Stimulated activated CD4-positive, alpha-beta T cell treated with anti-CD3 and anti-CD28 coated beads, Interleukin-12 subunit alpha, Interleukin-12 subunit beta, amount 100 ng/mL, for 4 hours (primary cell): ENCODE data around the gene HIRIP3.

ENCODE experiments used
- DNase-seq: peaks from one replicate; pipeline ENCODE4 v3.0.0-alpha.2; 2020

The HIRIP3 gene

GRCh38 chr16:29996766-29997250, 1.4 kb upstream of the HIRIP3 start:
- no peak for DNase-seq

GRCh38 chr16:29995911-29996765, 721 bp upstream of the HIRIP3 start, which contains the start of gene INO80E:
INO80E (plus strand) TSS chr16:29996241; CDS start chr16:29996311, 70 bp downstream.
- peak; percentile 99 for DNase-seq

DNA sequence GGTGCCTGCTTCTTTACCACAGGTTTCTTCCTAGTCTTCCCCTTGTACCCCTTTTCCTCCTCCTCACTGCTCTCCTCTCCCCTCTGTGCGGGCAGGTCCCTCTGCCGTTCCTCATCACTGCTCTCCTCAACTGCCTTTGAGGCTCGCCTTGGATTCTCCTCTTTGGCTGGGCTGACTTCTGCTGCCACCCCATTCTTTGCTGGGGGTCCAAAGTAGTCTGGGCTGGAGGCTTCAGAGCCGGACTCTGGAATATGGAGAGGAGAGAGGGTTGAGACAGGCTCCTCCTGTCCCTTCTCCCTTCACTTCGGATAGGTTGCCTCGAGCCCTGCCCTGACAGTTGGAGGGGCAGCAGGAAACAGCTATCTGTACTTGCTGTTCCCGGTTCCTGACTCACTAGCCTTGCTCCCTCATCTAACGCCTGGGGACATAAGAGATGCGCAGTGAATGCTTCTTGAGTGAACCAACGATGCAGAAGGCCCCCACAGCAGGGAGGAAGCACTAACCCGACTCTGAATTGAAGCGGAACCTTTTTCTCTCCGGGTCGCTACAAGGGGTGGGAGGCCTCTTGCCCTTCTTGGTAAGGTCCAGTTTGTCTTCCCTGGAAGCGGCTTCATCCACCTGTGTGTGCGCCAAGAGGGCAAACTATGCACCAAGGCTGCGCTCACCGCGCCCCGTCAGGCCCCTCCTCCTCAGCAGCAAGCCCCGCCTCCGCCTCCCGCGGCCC, 655 bp downstream of the HIRIP3 start:
- DNase-seq, result peak; percentile 74

DNA sequence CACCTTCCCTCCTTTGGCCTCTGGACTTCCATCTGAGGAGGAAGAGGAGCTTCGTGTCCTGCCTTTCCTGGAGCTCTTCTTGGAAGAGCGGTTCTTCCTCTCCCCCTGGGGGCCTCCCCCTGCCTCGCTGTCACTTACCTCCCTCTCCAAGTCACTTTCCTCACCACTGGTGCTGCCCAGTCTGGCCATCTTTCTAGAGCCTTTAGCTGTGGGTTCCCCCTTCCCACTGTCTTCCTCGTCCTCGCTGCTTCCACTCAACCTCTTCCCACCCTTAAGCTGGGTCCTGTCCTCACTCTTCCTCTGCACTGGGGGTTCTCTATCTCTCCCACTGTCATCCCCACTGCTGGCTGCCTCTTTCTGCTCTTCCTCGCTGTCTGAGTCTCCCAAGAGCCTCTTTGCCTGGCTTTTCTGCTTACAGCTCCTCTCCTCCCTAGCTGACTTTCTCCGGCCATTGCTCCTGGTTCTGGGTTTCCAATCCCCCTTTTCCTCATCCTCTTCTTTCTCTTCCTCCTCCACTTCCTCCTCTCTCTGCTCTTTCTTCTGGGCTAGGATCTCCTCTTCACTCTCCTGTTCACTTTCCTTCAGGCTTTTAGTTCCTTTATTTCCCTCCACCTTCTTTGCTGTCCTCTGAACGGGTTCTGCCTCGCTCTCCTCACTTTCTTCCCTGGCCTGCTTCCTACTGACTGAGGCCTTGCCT, 1.4 kb downstream of the HIRIP3 start:
- no peak for DNase-seq

DNA sequence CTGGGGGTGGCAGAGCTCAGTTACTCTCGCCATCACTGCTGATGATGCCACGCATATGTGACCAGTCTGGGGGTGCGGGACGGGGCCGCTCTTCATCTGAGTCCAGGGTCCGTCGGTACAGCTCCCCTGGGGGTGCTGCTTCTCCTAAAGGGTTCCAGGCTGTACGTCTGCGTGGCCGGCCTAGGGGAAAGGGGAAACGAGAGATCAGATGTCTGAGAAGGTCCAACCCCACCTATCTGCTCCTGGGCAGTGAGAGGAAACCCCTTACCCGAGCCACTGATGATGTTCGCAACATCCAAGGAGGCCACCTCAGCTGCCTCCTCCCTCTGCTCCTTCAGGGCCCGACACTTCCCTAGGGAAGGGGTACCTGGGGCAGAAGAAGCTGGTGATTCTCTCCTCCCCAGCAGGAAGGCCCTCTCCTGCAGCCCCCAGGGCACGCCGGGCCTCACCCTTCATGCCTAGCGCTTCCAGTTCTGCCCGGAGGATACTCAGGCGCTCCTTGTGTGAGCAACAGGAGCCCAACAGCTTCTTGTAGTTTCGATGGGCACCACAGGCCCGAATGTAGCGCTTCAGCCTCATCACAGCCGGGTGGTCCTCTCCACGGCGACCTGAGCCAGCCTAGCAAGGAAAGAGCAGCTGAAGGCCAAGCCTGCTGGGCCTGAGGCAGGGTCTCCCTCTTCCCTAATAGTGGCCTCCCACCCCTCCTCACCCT, 2.1 kb downstream of the HIRIP3 start:
- DNase-seq, result no peak

GRCh38 chr16:29992344-29992967, 3.0 kb downstream of the HIRIP3 start:
- no peak for DNase-seq

- no peak for DNase-seq
Measured at GRCh38 chr16:29991571-29991904, 3.9 kb downstream of the HIRIP3 start.

GRCh38 chr16:29990883-29991570, 4.4 kb downstream of the HIRIP3 start:
- DNase-seq, result no peak

DNA sequence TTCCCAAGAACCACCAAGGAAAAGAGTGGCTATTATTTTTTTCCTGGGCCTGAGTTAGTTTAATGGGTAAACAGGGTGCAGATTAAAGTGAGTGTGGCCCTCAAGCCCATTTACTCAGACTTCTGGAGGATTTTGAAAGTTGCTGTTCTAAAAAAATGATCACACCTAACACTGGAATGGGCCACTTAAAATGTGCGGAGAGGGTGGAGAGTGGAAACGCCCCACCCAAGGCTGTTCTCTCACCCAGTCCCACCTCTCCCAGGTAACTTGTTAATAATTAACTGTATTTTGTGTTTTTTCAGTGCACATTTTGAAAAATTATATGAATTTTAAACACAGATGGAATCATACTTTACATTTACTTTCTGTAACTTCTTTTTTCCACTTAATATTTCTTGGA, 5.4 kb downstream of the HIRIP3 start:
- no peak for DNase-seq

DNA sequence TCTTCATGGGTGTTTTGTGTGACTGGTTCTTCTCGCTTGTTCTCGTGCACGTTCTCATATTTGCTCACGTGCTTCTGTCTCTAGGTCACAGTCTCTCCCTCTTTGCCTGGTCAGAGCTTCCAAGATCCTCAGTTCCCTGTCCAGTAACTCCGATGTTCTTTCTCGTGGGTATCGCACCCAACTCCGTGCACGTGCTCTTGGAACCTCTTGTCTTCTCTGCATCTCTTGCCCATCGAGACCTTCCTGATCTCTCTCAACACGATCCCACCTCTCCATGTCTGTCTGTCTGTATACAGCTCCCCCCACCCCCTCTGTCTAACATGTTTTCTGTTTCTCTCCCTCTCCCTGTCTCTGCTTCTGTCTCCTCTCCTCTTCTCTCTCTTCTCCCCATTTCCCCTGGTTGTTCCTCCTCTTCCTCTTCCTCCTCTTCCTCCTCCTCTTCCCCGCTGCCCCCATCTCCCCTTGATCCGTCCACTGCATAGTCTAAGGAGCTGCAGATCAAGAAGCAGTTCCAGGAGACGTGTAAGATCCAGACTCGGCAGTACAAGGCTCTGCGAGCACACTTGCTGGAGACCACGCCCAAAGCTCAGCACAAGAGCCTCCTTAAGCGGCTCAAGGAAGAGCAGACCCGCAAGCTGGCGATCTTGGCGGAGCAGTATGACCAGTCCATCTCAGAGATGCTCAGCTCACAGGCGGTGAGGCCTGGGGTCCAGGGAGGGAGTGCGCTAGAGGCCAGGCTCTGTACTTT, 6.1 kb downstream of the HIRIP3 start:
- DNase-seq, result no peak

DNA sequence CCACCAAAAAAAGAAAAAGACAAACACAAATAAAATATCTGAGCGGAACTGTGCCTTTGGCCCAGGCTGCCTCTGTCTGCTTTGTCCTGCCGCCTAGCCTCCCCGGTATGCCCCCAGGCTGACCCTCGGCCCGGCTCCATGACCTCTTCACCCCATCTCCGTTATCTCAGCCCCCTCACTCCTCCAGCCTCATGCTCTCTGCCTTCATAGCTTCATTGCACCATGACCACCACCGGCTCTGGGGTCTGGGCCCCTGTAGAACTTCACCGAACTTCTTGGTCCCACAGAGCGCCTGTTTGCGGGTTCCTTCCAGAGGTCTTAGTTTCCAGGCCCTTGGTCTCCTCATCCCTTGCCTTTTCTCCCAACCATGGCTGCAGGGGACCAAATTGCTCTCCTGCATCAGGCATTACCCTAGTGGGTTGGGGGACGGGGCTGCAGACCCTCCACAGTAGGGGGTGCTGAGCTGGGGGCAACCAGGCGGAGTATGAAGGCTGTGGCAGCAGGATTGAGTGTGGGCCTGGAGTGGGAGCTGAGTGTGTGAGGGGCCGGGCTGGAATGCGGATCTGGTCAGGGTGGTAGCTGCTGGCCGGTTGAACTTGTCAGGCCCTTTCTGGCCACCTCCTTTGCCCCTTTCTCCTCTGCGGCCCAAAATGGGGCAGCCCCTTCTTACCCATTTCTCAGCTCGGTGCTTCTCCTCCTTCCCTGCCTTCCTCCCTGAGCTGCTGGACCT, 6.9 kb downstream of the HIRIP3 start:
- DNase-seq, result no peak

DNA sequence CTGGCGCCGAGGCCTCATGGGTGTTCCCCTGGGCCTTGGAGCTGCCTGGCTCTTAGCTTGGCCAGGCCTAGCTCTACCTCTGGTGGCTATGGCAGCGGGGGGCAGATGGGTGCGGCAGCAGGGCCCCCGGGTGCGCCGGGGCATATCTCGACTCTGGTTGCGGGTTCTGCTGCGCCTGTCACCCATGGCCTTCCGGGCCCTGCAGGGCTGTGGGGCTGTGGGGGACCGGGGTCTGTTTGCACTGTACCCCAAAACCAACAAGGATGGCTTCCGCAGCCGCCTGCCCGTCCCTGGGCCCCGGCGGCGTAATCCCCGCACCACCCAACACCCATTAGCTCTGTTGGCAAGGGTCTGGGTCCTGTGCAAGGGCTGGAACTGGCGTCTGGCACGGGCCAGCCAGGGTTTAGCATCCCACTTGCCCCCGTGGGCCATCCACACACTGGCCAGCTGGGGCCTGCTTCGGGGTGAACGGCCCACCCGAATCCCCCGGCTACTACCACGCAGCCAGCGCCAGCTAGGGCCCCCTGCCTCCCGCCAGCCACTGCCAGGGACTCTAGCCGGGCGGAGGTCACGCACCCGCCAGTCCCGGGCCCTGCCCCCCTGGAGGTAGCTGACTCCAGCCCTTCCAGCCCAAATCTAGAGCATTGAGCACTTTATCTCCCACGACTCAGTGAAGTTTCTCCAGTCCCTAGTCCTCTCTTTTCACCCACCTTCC, 7.9 kb downstream of the HIRIP3 start:
- no peak for DNase-seq

GRCh38 chr16:29986931-29987330, 8.5 kb downstream of the HIRIP3 start:
- DNase-seq, result no peak

DNA sequence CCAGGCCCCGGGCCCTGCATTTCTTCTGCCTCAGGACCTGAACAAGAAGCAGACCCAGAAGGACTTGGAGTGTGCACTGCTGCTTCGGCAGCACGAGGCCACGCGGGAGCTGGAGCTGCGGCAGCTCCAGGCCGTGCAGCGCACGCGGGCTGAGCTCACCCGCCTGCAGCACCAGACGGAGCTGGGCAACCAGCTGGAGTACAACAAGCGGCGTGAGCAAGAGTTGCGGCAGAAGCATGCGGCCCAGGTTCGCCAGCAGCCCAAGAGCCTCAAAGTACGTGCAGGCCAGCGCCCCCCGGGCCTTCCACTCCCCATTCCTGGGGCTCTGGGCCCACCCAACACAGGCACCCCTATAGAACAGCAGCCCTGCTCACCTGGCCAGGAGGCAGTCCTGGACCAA, 9.2 kb downstream of the HIRIP3 start:
- no peak for DNase-seq

- no peak for DNase-seq
Measured at GRCh38 chr16:29985271-29985811, 10.1 kb downstream of the HIRIP3 start.

- DNase-seq, result no peak
Measured at GRCh38 chr16:29984764-29985147, 10.7 kb downstream of the HIRIP3 start.

GRCh38 chr16:29984137-29984763, 11.2 kb downstream of the HIRIP3 start:
- DNase-seq, result no peak

GRCh38 chr16:29983420-29984136, 11.8 kb downstream of the HIRIP3 start:
- no peak for DNase-seq
